Panc1 (cell line): ENCODE measurements around the gene NDST1. TPM values are rescaled to one million over a fixed set of nuclear protein-coding genes. Genes with fewer than 3 reads are reported as not detected.

Experiments
- ATAC-seq: fragments of 200-7000 bp; cut with Tn5 transposase; 2 replicates; pipeline ENCODE4 v1.9.1; 2020; ENCODE audit warnings: mild to moderate bottlenecking, moderate library complexity
- BruUV-seq: library from RNA; stranded (reverse); fragments of 400-500 nt; replicated peaks from 2 replicates; lab custom pipeline; 2021; lab: Mats Ljungman, UMichigan
- CTCF ChIA-PET: fragments of 300-600 bp; sonication (Branson Sonifier 250); formaldehyde crosslinking; loops from one replicate; lab custom pipeline; 2022; ENCODE audit warnings: antibody characterized with exemption; lab: Charles Lee
- POLR2A ChIA-PET: fragments of 300-600 bp; sonication (Branson Sonifier 250); formaldehyde crosslinking; loops from one replicate; lab custom pipeline; 2022; ENCODE audit warnings: antibody characterized with exemption; lab: Charles Lee
- DNase-seq: peaks from one replicate; pipeline ENCODE4 v3.0.0-alpha.2; 2010; ENCODE audit warnings: low read depth, low spot score
- H3K27ac ChIP-seq: 2 replicates; pipeline ENCODE4 v1.5.1; 2011; ENCODE audit warnings: mild to moderate bottlenecking, low read length, inconsistent platforms
- H3K27me3 ChIP-seq: fragments of 200-500 bp; sonication (Bioruptor generic); 2 replicates; pipeline ENCODE4 v1.6.0; 2014; ENCODE audit warnings: low read length, inconsistent platforms; ENCODE audit not compliant: control insufficient read depth, insufficient read depth
- H3K36me3 ChIP-seq: fragments of 200-500 bp; sonication (Bioruptor generic); 2 replicates; pipeline ENCODE4 v1.5.1; 2014; ENCODE audit warnings: inconsistent platforms, mild to moderate bottlenecking, low read length, moderate library complexity; ENCODE audit not compliant: control insufficient read depth, insufficient read depth
- H3K4me1 ChIP-seq: 2 replicates; pipeline ENCODE4 v1.5.1; 2011; ENCODE audit warnings: inconsistent platforms, mild to moderate bottlenecking, low read length, moderate library complexity; ENCODE audit not compliant: control insufficient read depth, insufficient read depth
- H3K4me3 ChIP-seq, 2 experiments: 2 replicates each; pipeline ENCODE4 v1.5.1; 2011 to 2012; ENCODE audit warnings: low read depth in 2 of 2, low read length in 2 of 2, mild to moderate bottlenecking in 2 of 2, inconsistent platforms in 1 of 2, moderate library complexity in 1 of 2
- H3K9me3 ChIP-seq: fragments of 200-500 bp; sonication (Bioruptor generic); 2 replicates; pipeline ENCODE4 v1.5.1; 2014; ENCODE audit warnings: low read depth, mild to moderate bottlenecking, inconsistent platforms, low read length, moderate library complexity; ENCODE audit not compliant: control insufficient read depth, insufficient read depth
- POLR2AphosphoS5 ChIP-seq: IDR thresholded peaks from 2 replicates; pipeline ENCODE4 v1.6.1; 2012; ENCODE audit warnings: mild to moderate bottlenecking, low read depth, low read length, moderate library complexity
- REST ChIP-seq, 2 experiments: IDR thresholded peaks; 2 replicates each; pipeline ENCODE4 v1.6.1; 2011 to 2012; ENCODE audit warnings: low read depth in 2 of 2, control low read depth in 1 of 2, low read length in 1 of 2, mild to moderate bottlenecking in 1 of 2, moderate library complexity in 1 of 2; ENCODE audit not compliant: insufficient read depth in 1 of 2
- SIN3A ChIP-seq: IDR thresholded peaks from 2 replicates; pipeline ENCODE4 v1.6.1; 2012; ENCODE audit warnings: low read depth, mild to moderate bottlenecking, low read length, moderate library complexity, borderline replicate concordance; ENCODE audit not compliant: insufficient read depth
- TCF7L2 ChIP-seq: IDR thresholded peaks from 2 replicates; pipeline ENCODE4 v1.6.1; 2011; ENCODE audit warnings: mild to moderate bottlenecking, low read depth, low read length, inconsistent platforms
- in situ Hi-C: cut with HindIII; loops from 2 replicates; pipeline ENCODE4 v1.10.0; 2016; ENCODE audit warnings: low sequenced_read_pairs, low pct_unique_long_range_greater_than_20kb
- intact Hi-C: fragments of 100-400 bp; cut with micrococcal nuclease; formaldehyde crosslinking; loops from one replicate; pipeline ENCODE4 v1.10.0; 2022; ENCODE audit not compliant: unreplicated experiment
- total RNA-seq: library from RNA; stranded (reverse); gene quantifications from one replicate; pipeline ENCODE4 v1.2.1, GENCODE V29; 2021; ENCODE audit not compliant: unreplicated experiment
- TF ChIP-seq, protein P1 (sequence below): fragments of 450-650 bp; IDR thresholded peaks from 2 replicates; pipeline ENCODE4 v1.5.1; 2017; ENCODE audit warnings: mild to moderate bottlenecking

NDST1 gene
- total RNA-seq, 1 experiment from 2014 or later: 142 TPM

GRCh38 chr5:150599917-150600511 lies 92.1 kb downstream of the NDST1 start:
- no peak for DNase-seq
- ChIA-PET POLR2A (no interaction called here), CTCF (no interaction called here)
- TF ChIP-seq SIN3A: no peak
- no peak for TF ChIP-seq POLR2AphosphoS5
- no peak for TF ChIP-seq TCF7L2
- TF ChIP-seq REST (IDR thresholded peaks at IDR 0.05; ENCODE audit: insufficient read depth in 1 of 2, low read depth in 2 of 2, low read length in 1 of 2): no peak
- TF ChIP-seq, protein P1, sequence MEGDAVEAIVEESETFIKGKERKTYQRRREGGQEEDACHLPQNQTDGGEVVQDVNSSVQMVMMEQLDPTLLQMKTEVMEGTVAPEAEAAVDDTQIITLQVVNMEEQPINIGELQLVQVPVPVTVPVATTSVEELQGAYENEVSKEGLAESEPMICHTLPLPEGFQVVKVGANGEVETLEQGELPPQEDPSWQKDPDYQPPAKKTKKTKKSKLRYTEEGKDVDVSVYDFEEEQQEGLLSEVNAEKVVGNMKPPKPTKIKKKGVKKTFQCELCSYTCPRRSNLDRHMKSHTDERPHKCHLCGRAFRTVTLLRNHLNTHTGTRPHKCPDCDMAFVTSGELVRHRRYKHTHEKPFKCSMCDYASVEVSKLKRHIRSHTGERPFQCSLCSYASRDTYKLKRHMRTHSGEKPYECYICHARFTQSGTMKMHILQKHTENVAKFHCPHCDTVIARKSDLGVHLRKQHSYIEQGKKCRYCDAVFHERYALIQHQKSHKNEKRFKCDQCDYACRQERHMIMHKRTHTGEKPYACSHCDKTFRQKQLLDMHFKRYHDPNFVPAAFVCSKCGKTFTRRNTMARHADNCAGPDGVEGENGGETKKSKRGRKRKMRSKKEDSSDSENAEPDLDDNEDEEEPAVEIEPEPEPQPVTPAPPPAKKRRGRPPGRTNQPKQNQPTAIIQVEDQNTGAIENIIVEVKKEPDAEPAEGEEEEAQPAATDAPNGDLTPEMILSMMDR: no peak
- Histone ChIP-seq H3K27ac (peak overlapping the region; percentile 8; the same call in 1 of the 2 replicates), H3K9me3 (no peaks in the 10 kb centered on the region), H3K27me3 (no peaks in the 10 kb centered on the region), H3K4me3 (no peak overlapping the region; a peak in 1 of 4 replicates), H3K4me1 (peaks cover 12% of the 10 kb centered on the region), H3K36me3 (no peaks in the 10 kb centered on the region)
- no TSS peak for BruUV-seq
- intact Hi-C loops: no loop called here
- peak; percentile 83 for ATAC-seq
- in situ Hi-C loops: no loop called here

- intact Hi-C loops: no loop called here
- no peak for TF ChIP-seq TCF7L2
- no peak for TF ChIP-seq POLR2AphosphoS5
- TF ChIP-seq, protein P1: no peak
- TF ChIP-seq REST (IDR thresholded peaks at IDR 0.05; ENCODE audit: insufficient read depth in 1 of 2, low read depth in 2 of 2, low read length in 1 of 2): no peak
- Histone ChIP-seq H3K27ac (peak overlapping the region; percentile 8; the same call in 1 of the 2 replicates), H3K4me1 (peaks cover 12% of the 10 kb centered on the region), H3K9me3 (no peaks in the 10 kb centered on the region), H3K4me3 (peak overlapping the region in 1 of 2 experiments; percentile 10; a peak in 1 of 4 replicates), H3K36me3 (no peaks in the 10 kb centered on the region), H3K27me3 (no peaks in the 10 kb centered on the region)
- in situ Hi-C loops: no loop called here
- no peak for DNase-seq
- BruUV-seq: no TSS peak
- POLR2A ChIA-PET: no interaction called here
- no peak for ATAC-seq
- CTCF ChIA-PET: no interaction called here
Observed at GRCh38 chr5:150600616-150601490, 92.9 kb downstream of the NDST1 start.
